Body of pancreas (tissue), 4 donors: ENCODE measurements around the gene TTC23L.

Source experiments
- POLR2A ChIP-seq, 3 donors: fragments of 450-650 bp; IDR thresholded peaks; one replicate each; pipeline ENCODE4 v1.6.1; 2016; ENCODE audit warnings: antibody characterized with exemption in 3 of 3, mild to moderate bottlenecking in 2 of 3
- TF ChIP-seq, protein P1 (sequence below), 7 experiments: fragments of 450-650 bp in 4 of 7; fragments of 200-600 bp in 3 of 7; sonication (generic) in 3 of 7; IDR thresholded peaks; one replicate each; pipeline ENCODE4 v1.5.1; 2016 to 2019; ENCODE audit warnings: antibody characterized with exemption in 7 of 7

DNA sequence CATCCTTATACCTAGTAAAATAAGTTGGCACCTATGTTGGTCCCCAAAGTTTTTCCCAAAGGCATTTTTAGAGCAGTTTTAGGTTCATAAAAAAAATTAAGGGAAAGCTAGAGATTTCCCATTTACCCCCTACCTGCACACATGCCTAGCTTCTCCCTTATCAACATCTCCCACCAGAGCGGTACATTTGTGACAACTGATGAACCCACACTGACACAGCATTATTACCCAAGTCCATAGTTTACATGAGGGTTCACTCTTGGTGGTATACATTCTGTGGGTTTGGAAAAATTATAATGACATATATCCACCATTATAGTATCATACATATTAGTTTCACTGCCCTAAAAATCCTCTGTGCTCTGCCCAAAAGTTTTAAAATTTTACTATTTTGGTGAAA lies 64.3 kb downstream of the TTC23L start:
- TF ChIP-seq POLR2A (IDR thresholded peaks at IDR 0.05): no peak
- TF ChIP-seq, protein P1, sequence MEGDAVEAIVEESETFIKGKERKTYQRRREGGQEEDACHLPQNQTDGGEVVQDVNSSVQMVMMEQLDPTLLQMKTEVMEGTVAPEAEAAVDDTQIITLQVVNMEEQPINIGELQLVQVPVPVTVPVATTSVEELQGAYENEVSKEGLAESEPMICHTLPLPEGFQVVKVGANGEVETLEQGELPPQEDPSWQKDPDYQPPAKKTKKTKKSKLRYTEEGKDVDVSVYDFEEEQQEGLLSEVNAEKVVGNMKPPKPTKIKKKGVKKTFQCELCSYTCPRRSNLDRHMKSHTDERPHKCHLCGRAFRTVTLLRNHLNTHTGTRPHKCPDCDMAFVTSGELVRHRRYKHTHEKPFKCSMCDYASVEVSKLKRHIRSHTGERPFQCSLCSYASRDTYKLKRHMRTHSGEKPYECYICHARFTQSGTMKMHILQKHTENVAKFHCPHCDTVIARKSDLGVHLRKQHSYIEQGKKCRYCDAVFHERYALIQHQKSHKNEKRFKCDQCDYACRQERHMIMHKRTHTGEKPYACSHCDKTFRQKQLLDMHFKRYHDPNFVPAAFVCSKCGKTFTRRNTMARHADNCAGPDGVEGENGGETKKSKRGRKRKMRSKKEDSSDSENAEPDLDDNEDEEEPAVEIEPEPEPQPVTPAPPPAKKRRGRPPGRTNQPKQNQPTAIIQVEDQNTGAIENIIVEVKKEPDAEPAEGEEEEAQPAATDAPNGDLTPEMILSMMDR (IDR thresholded peaks at IDR 0.05): no peak
